NCI-H187 (cell line): Measurements from ENCODE around the gene LIN54.
"Not testable (repeated sequence)": the region's sequence is repeated elsewhere in the genome, so short reads cannot be mapped to it uniquely, and the experiment has no call there.

Experiments
- DNase-seq, 2 experiments: peaks; one replicate each; lab custom pipeline; 2025; lab: John Stamatoyannopoulos, UW

Gene LIN54

DNA sequence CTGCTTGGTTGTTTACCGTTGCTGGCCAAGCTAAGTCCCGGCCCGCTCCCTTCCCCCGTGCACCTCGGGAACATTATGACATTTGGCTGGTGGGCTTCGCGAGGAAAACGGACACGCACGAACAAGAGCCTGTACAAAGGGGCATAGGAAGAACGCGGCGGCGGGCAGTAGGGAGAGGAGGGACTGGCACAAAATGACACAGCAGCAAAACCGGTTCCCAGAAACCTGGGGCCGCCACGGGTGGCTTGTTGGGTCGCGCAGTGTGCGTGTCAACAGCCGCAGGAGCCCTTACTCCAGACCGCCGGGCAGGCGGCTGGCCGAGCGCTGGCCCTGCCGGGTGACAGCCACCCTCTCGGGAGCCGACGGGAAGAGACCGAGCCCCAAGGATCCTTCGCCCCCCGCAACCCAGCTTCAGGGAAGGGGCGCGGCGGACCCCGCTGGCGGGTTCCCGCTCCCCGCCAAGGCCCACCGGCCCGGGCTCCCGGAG, 1.6 kb upstream of the LIN54 start:
- no peak for DNase-seq

DNA sequence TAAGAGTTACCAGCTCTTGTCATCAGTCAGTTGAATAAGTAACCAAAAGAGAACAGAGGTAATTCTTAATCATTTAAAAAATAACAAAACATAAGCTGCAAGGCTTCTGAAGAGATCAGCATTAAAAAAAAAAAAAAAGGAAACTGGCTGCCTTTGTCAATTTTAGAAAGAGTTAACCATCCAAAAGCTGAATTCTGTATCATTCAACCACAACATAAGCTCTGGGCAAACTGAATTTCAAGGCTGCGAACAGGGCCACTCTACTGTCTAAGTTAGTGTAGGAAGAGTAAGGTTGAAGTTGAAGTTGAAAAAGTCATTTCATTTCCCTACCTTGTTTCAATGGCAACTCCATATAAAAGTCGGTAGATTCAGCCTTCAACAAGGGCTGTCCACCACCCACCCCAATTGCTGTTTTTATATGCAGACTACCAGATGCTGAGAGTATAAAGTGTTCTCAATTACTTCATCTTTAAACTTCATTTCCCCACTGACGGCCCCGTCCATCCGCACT, 1.1 kb upstream of the LIN54 start:
- DNase-seq: no peak

DNA sequence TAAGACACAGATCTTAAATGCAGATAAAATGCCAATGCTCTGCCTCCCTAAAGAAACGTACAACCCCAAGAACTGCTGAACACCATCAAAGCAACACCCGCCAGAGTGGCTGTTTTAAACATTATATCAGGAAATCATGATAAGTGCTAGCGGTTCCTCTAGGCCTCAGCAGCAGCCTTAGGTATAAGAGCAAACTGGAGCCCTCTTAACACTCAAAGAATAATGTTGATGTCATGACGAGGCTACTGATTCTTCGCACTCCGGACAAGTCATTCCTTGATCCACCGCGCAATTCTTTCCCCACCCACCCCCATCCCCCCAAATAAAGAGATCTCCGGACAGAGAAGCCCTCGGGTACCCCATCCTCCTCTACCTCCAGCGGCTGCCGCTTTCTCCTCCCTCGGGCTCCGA, 507 bp downstream of the LIN54 start:
- no peak for DNase-seq

DNA sequence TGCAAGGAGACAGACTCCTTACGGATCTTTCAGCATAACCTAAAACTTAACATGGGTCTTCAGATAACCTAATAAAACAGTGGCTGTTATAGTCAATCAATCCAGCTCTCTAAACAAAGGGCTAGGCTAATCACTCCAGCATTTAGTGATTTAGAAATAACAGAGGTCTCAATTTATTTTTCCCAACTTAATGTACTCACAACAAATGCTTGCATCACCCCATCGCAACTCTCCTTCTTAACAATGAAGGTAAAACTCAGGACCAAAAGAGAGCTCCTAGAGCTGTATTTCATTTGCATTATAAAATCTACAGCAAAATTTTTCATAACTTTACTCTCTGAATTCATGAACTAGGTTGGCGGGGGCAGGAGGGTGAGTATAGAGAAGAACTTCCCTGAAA, 1.1 kb downstream of the LIN54 start:
- no peak for DNase-seq

DNA sequence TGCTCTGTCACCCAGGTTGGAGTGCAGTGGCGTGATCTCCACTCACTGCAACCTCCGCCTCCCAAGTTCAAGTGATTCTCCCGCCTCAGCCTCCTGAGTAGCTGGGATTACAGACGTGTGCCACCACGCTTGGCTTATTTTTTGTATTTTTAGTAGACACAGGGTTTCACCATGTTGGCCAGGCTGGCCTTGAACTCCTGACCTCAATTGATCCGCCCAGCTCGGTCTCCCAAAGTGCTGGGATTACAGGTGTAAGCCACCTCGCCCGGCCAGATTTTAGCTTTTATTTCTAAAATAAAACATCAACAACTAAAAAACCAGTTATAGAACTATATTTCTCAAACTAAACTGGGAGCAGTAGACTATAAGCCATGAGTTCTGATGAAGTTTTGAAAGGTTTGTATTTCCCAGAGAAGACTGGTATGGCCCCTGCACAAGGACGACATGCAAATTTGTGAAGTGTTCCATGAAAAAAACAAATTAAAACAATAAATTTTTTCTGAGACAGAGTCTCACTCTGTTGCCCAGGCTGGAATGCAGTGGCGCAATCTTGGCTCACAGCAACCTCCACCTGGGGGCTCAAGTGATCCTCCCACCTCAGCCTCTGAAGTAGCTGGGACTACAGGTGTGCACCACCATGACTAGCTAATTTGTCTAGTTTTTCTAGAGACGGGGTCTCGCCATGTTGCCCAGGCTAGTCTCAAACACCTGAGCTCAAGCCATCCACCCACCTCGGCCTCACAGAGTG, 7.4 kb downstream of the LIN54 start:
- DNase-seq: not testable (repeated sequence)

DNA sequence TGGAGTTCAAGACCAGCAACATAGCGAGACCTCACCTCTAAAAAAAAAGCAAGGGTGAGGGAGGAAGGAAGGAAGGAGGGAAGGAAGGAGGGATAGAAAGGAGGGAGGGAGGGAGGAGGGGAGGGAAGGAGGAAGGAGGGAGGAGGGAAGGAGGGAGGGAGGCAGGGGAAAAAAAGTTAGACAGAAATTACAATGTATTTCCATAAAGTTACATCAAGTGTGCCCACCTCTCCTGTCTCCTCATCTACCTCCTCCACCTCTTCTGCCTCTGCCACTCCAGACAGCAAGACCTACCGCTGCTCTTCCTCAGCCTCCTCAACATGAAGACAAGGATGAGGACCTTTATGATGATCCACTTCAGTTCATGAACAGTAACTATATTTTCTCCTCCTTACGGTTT, 8.3 kb downstream of the LIN54 start:
- no peak for DNase-seq

DNA sequence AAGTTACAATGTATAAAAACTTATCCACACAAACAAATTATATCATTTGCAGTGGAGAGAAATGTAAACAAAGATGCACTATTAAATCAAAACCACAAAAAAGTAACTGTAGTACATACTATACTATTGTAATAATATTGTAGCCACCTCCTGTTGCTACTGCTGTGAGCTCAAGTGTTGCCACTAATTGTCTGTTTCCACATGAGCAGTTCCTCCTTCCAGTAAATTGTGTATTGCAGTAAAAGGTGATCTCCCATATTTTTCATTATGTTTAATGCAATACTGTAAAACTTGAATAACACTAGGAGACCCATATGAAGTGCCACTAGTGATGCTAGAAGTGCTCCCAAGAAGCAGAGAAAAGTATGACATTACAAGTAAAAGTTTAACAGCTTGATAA, 11.7 kb downstream of the LIN54 start:
- no peak for DNase-seq

DNA sequence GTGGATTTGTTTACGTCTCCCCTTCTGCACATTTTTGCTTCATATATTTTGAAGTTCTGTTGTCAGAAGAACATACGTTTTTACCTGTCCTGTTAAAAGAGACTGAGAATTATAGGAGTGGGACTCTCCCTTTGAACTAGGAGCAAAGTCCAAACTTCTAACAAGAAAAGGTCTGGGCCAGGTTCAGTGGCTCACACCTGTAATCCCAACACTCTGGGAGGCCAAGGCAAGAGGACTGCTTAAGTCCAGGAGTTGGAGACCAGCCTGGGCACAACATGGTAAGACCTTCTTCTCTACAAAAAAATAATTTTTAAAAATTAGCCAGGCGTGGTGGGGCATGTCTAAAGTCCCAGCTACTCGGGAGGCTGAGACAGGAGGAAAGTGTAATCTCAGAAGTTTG, 15.8 kb downstream of the LIN54 start:
- no peak for DNase-seq

DNA sequence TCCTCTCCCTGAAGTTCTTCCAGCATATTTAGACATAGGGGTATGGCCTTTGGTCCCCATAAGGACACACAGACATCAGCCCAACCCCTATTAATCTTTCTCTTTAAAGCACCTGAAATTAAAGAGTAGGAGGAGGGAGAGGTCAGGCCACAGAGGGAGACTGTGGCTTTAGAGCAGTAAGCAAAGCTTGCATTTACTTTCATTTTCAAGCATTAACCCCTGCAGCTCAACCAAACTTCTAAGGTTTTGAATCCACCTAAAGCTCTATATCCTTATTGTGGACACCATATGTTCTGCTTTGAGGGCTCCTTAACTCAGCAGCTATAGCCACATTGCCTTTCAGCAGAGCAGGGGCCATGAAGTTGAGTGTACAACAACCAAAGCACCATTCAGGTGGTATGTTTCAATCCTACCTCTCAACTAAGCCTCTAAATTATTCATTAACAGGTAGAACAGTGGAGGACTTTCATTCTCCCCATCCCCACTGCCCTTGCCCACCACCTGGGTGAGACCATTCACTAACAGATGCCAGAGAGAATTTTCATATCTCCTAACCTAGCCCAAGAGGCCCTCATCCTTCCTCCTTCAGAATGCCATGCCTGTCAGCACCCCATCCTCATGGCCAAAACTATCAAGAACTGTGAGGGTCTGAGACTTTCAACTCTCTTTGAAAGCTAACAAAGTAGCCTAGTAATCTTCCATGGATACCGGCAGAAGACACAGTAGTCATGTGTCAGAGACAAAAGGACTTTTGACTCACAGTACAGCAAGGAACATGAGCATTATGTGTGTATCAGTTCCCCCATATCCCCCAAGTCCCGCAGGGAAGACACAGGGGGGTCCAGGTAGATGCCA, 20.8 kb downstream of the LIN54 start:
- no peak for DNase-seq

DNA sequence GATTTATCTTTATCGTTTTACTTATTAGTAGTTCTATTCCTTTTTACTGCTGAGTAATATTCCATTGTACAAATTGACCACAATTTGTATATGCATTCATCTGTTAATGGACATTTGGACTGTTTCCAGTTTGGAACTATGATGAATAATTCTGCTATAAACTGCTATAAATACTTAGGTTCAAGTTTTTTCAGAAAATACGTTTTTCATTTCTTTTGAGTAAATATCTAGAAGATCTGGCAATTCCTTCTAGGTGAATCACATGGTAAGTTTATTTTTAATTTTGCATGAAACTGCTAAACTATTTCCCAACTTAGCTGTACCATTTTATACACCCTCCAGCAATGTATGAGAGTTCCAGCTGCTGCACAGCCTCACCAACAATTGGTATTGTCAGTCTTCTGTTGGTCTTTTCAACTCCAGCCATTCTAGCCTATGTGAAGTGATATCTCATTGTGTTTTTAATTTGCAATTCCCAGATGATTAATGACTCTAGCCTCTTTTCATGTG, 22.2 kb downstream of the LIN54 start:
- DNase-seq: no peak

DNA sequence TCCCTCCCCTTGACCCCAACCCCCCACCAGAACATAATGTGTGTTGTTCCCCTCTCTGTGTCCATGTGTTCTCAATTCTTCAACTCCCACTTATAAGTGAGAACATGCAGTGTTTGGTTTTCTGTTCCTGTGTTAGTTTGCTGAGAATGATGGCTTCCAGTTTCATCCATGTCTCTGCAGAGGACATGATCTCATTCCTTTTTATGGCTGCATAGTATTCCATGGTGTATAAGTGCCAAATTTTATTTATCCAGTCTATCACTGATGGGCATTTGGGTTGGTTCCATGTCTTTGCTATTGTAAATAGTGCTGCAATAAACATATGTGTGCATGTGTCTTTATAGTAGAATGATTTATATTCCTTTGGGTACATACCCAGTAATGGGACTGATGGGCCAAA, 23.1 kb downstream of the LIN54 start:
- not testable (repeated sequence) for DNase-seq

DNA sequence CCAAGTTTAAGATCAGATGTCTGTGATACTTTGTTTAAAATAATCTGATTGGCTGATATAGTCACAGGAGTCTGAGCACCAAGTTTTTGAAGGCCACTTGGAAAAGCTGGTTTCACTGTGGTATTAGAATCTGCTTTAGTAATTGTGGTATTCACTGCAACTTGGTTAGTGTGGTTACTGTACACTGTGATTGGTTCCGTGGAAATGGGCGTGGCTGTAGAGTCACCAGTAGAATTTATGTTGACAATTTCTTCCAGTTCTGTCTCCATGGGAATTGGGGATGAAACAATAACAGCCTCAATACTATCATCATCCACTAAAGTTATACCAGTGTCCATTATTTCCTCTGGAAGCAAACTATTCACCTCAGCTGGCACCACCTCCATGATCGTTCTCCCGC, 26.2 kb downstream of the LIN54 start:
- DNase-seq: no peak

DNA sequence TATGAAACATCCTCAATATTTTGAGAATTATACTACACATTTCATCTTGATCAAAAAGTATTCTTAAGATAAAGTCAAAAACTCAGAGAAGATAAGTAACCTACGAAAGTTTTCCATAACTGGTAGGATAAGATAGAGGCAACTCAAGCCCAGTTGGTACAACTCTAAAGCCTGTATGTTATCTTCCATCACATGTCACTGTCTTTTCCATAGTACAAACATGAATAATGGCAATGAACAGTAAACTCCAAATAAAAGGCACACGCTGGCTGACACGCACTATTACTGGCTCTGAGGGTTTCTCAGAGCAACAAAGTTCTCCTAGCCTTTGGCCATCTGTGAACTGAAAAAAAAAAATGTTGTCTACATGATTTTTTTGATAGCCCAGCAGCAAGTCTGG, 27.2 kb downstream of the LIN54 start:
- DNase-seq: no peak

DNA sequence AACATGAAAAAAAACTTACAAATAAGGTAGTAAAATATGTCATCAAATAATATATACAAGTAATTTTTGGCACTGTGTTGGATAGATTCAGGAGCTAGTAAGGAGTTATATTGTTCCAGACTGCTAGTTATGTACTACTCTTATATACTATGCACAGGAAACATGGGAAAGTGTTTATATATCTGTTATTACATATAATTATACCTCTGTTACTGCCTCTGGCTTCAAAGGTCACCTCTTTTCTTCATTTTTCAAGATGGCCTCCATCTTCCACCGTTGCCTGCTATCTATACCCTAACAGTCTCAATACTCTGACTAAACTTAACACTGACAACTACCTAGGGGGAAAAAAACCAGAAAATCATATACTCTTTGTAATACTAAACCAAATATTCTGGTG, 29.5 kb downstream of the LIN54 start:
- no peak for DNase-seq

DNA sequence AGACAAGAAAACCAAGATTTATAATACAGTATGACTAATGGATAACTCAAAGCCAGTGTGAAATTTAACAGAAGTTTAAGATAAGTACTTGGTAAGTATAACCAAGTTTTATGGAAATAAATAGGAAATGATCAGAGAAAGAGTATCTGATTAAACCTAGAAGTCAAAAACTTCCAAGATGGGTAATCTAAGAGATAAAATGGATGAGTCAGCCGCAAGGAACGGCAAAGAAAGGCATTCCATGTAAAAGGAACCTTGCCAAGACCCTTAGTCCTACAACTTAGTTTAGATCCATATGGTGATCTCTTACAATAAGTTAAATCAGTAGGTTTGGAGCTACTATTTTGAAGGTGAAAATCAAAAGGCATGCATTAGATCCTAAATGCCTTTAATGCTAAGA, 34.8 kb downstream of the LIN54 start:
- DNase-seq: no peak

DNA sequence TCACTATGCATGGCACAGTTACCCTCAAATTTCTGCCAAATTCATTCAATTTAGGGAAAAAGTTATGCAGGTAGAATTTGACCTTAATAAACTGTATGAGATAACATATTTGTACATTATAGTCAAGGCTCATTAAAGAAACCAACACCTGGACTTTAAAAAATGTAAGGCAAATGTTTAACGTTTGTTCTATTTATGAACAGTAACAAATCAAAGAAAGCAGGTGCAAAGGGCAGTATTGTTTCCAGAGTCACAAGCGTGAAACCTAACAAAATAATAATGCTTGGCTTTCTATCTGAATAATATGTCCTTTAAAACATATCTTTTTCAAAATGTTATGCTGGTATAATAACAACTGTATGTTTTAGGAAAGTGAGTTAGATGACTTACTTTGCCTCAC, 41.2 kb downstream of the LIN54 start:
- no peak for DNase-seq

DNA sequence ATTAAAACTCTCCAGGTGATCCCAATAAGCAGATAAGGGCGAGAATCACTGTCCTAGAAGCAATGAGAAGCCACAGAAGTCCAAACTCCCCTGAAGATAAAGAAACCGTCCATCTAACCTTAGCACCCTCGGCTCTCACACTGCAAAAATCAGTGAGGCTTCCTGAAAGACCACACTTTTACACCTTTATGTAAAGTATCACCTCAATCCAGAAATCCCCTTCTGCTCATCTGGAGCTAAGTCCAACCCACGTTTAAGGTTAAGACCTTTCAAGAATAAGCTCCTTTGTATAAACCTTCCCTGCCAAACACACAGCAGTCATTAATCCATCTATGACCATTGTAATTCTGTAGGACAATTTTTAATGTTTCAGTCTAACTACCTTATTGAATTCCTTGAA, 41.7 kb downstream of the LIN54 start:
- no peak for DNase-seq

DNA sequence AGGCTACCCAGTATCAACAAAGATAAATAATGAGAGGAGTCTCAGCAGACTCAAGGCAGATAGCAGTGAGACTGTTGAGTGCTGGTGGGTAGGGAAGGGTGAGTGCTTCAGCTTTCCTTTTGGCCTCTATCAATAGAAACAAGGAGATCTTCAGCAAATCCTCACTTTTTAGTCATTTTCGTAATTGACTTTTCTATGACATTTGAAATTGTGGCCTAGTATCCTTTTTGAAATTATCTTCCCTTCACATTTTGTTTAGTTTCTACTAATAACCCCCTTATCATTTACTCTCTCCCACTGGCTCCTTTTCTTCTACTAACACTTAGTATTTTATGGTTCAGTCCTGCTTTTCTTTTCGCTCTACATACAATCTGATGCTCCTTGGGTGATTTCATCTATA, 44.9 kb downstream of the LIN54 start:
- no peak for DNase-seq

DNA sequence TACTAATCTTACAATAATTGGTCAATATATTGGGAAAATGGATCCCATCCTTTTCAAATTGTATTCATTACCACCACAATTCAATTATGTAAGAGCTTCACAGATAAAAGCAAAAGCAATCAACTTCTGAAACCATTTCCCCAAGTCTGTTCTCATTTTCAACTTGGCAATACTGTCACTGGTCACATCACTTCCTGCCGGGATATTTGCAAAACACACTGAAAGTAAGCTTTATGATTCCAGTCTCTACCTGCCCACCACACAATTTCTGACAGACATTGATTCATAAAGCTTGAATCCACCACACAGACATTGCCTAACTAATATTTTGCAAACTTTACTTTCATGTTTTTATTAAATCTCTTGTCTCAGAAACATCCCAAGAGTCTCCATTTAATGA, 53.6 kb downstream of the LIN54 start:
- DNase-seq: no peak

DNA sequence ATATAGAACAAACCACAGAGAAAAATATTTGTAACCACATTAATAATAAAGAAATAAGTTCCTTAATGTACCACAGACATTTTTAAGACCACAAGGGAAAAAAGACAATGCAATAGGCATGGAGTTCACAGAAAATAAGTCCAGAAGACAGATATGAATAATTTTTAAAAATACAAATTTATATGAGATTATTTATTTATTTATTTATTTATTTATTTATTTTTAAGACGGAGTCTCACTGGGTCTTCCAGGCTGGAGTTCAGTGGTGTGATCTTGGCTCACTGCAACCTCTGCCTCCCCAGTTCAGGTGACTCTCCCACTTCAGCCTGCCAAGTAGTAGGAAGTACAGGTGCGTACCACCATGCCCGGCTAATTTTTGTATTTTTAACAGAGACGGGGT, 56.4 kb downstream of the LIN54 start:
- DNase-seq: no peak

DNA sequence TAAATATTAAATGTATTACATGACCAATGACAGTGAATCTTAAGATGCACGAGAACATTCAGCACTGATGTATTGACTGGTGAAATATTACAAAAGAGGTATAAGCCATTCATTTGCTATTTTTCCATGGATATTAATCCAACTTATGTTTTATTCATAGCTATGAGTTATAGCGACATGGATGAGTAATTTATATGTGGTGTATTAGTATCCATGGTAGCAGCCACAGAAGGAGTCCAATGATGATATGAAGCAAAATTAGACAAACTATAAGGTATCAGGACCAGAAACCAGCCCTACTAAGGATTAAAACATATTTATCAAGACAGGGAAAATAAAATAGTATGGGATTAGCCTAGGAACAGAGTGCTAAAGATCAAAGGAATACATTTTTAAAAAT, 59.4 kb downstream of the LIN54 start:
- DNase-seq: no peak

DNA sequence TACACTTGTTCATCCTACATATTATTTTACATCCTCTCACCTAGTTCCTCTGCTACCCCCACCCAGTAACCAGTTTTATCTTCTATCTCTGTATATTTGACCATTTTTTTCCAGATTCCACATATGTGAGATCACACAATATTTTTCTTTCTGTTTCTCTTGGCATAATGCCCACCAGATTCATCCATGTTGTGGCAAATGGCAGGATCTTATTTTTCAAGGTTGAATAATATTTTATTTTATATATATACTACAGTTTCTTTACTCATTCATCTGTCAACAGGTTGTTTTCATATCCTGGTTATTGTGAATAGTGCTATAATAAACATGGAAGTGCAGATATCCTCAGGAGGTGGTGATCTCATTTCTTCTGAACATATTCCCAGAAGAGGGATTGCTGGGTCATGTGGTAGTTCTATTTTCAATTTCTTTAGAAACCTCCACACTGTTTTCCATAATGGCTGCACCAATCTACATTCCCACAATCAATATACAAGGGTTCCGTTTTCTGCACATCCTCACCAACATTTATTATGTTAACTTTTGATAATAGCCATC, 61.9 kb downstream of the LIN54 start:
- no peak for DNase-seq

DNA sequence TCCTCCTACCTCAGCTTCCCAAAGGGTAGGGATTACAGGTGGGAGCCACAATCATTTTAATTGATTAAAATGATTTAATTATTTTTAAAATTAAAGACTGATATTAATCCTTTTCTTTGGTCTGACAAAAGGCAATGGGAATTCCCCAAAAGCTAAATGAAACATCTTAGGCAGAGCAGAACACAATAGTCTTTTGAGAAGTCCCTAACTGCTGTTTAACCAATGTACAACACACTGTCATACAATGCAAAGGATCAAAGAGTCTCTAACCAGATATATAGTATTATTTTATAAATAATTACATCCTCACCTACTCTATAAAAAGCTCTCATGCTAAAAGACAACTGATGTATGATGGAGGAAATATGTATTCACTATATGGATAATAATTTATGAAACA, 63.1 kb downstream of the LIN54 start:
- no peak for DNase-seq
